LNCAP (cell line): ENCODE data around the gene LDAH.

ENCODE experiments used
- CTCF ChIP-seq: fragments of 450-650 bp; IDR thresholded peaks from 2 replicates; pipeline ENCODE4 v1.5.1; 2017; ENCODE audit warnings: mild to moderate bottlenecking

Gene LDAH

GRCh38 chr2:20660506-20661420 is 162.1 kb downstream of the LDAH start:
- no peak for TF ChIP-seq CTCF

DNA sequence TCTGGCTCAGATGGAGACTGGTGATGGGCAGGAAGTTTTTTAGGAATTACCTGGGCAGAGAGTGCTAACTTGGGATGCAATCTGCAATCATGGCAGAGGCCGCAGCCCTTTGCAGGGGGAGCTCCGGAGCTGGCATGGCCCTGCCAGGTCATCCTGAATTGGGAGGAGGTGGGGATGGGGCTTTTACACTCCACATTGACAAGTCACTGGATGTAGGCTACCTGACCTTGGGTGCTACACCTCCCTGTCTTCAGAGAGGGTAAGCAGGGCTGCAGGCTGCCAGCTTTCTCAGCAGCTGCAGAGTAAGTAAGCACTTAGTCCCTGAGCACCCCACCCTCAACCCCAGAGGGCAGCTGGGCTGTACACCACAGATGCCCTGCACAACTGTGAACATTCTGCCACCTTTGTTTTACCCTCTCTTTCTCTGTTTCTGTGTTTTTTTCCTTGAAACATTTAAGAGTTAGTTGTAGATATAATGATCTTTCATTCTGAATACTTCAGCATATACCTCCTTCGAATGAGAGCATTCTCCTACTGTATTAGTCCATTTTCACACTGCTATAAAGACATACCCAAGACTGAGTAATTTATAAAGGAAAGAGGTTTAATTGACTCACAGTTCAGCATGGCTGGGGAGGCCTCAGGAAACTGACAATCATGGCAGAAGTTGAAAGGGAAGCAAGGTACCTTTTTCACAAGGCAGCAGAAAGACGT is 165.2 kb downstream of the LDAH start:
- TF ChIP-seq CTCF = no peak

- TF ChIP-seq CTCF = no peak
Measured at GRCh38 chr2:20656561-20656960, 166.3 kb downstream of the LDAH start.

DNA sequence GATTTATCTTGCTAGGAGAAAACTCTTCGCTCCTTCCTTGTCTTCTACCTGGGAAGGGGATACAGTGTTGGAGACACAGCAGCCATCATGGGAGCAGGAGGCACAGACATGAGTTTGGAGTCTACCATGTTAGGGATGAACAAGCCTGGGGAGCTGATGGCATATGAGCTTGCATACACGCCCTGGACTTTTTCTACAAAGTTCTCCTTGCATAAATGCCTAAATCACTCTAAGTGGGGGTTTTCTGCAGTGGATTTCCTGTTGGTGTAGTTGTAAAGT is 168.4 kb downstream of the LDAH start:
- TF ChIP-seq CTCF = no peak

DNA sequence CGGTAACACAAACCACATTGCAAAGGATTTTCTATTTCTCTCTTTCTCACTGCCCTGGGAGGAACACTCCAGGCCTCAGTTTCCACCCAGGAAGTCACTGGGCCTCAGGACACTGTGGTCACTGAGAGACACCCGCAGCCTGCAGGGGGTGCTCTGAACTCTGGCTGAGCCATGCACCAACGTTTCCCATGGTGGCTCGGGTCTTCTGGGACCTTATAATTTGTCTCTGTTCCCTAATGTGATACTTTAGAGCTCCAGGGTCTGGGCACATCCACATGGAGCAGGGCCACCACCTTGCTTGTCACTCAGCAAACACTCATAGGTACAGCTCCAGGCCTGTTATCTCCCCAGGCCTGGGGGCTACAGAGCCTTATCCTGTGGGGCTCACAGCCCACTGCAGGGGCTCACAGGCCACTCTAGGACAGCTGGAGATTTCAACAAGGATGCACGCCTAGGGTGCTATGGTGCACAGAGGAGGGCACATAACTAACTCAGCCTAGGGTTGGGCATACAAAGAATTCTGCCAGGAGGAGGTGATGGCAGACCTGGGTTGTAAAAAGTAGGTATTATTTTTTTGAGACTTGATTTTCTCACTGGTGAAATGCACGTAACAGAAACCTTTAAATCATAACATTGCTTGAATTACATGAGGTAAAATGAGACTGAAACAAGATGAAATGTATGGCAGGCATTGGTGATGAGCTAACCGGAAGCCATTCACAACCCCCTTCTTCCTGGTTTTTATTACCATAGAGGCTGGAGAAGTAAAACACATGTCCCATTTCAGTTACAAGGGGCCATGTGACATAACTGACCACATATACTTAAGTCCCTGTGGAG is 169.0 kb downstream of the LDAH start:
- TF ChIP-seq CTCF = no peak

GRCh38 chr2:20652673-20653575 is 170.0 kb downstream of the LDAH start:
- no peak for TF ChIP-seq CTCF
